ENCODE measurements around the gene BCAR3. TPM values are rescaled to one million over a fixed set of nuclear protein-coding genes. Genes with fewer than 3 reads are reported as not detected.

BCAR3 gene
- total RNA-seq, 5 donors from 2014 or later (not counting 1 experiment from before 2014, with no cell fraction given): 0.63 to 2.5 (median 1.4) TPM

DNA sequence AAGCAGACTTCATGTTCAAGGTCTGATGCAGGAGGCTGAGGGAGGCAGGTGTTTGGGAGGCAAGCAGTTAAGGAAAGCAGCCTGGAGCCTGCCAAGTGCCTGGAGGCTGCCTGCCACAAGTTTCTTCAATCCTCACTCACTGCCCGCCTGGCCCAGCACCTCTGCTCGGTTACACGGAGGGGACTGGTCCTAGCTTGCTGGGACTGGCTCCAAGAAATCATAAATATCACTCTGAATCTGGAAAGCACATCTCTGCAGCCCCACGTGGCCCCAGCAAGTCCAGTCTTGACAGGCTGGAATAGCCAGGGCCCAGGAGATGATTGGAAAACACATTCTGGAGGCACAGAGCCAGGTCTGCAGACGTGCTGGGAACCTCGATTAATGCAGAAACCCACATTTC is 83.9 kb downstream of the BCAR3 start:
- 62% methylated on average over 6 of the region's 6 CpGs for WGBS (ENCODE audit: insufficient coverage)
- Histone ChIP-seq H3K4me3 (ENCODE audit: control insufficient read depth in 1 of 2, extremely low read depth in 1 of 2, low read length in 1 of 2) (no peak overlapping the region), H3K27ac (ENCODE audit: low read length) (no peak overlapping the region), H3K9me3 (no peaks in the 10 kb centered on the region), H3K4me1 (ENCODE audit: control insufficient read depth in 1 of 2, extremely low read depth in 1 of 2, insufficient read depth in 2 of 2, low read length in 2 of 2) (no peaks in the 10 kb centered on the region), H3K27me3 (replicated peaks in 1 of 2; ENCODE audit: control insufficient read depth in 2 of 2, extremely low read depth in 1 of 2, insufficient read depth in 2 of 2, low read length in 1 of 2) (no peaks in the 10 kb centered on the region), H3K36me3 (ENCODE audit: control insufficient read depth in 2 of 2, extremely low read depth in 1 of 2, insufficient read depth in 1 of 2, low read length in 1 of 2) (no peaks in the 10 kb centered on the region)
- Mint-ChIP-seq H3K27ac (no peak overlapping the region), H3K4me1 (no peaks in the 10 kb centered on the region), H3K4me3 (no peak overlapping the region), H3K27me3 (no peaks in the 10 kb centered on the region), H3K36me3 (no peaks in the 10 kb centered on the region), H3K9me3 (no peaks in the 10 kb centered on the region)
- CTCF ChIA-PET: no interaction called here
- POLR2A ChIA-PET: no interaction called here
- ATAC-seq (replicated peaks in 1 of 4) (no peak), DNase-seq (no peak)

DNA sequence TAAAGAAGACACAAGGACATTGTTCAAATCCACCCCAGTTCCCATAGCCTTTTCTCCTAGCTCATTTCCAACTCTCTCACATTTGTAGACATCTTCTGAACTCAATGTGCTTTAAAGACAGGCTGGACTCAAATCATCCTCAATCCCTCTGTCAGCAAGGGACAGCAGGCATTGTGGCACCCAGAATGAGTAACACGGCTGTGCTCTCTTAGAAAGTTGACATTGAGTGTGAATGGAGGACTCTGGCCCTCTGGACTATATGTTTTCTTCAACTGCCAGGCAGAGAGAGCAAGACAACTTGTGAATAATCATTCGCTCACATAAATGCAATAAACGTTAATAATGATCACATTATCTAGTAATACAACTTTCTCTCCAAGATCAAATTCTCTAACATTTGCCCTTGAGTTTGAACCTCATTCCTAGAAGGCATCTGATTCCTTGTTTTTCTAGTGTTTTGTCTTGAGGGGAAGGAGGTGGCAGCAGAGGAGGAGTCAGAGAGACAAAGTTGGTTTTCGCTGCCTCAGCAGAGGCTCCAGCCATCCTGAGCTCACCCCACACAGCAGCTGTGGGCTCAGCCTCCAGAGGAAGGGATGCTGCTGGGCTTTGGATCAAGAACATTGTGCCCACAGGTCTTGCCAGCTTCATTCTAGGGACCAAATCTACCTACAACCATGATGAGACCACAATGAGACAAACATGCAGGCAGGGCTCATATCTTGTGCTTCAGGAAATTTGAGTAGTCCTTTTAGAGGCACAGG is 85.1 kb downstream of the BCAR3 start:
- Mint-ChIP-seq H3K4me3 (no peak overlapping the region), H3K27ac (no peak overlapping the region)

DNA sequence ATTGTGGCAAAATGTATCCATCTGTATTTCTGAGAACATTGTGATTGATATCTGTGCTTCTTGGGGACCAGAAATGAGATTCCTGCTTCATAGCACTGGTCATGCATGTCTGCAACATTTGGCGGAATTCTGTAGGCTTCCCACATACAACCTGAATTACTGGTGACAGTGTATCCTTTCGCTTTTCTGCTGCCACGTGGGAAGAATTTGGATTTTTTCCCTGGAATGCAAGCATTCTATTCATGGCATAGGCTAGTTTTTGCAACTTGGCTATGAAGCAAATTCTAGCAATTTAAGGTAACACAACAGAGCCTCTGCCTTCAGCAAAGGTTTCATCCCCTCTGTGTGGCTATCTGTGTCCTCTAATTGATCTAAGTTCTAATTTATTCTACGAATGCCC is 85.9 kb downstream of the BCAR3 start:
- ChIA-PET POLR2A (no interaction called here), CTCF (no interaction called here)
- Mint-ChIP-seq H3K27me3 (peaks cover 0 to 3% of the 10 kb centered on the region in 2 donors), H3K9me3 (no peaks in the 10 kb centered on the region), H3K36me3 (no peaks in the 10 kb centered on the region), H3K4me3 (no peak overlapping the region), H3K4me1 (peaks cover 11 to 12% (median 12%) of the 10 kb centered on the region in 3 donors), H3K27ac (no peak overlapping the region)
- Histone ChIP-seq H3K9me3 (no peaks in the 10 kb centered on the region), H3K36me3 (ENCODE audit: control insufficient read depth in 2 of 2, extremely low read depth in 1 of 2, insufficient read depth in 1 of 2, low read length in 1 of 2) (no peaks in the 10 kb centered on the region), H3K4me1 (ENCODE audit: control insufficient read depth in 1 of 2, extremely low read depth in 1 of 2, insufficient read depth in 2 of 2, low read length in 2 of 2) (peaks cover 2 to 11% of the 10 kb centered on the region in 2 experiments), H3K27ac (ENCODE audit: low read length) (no peak overlapping the region), H3K27me3 (replicated peaks in 1 of 2; ENCODE audit: control insufficient read depth in 2 of 2, extremely low read depth in 1 of 2, insufficient read depth in 2 of 2, low read length in 1 of 2) (peaks cover 0 to 3% of the 10 kb centered on the region in 2 experiments), H3K4me3 (ENCODE audit: control insufficient read depth in 1 of 2, extremely low read depth in 1 of 2, low read length in 1 of 2) (no peak overlapping the region)
- 80% methylated on average over 2 of the region's 4 CpGs for WGBS (ENCODE audit: insufficient coverage)
- DNase-seq (no peak), ATAC-seq (replicated peaks in 1 of 4) (no peak)

More for the DNA sequence above, 85.1 kb downstream of the BCAR3 start:
- H3K4me1 Mint-ChIP-seq: peaks cover 7 to 8% (median 8%) of the 10 kb centered on the region in 3 donors
- Histone ChIP-seq H3K9me3 (no peaks in the 10 kb centered on the region), H3K27ac (ENCODE audit: low read length) (no peak overlapping the region), H3K27me3 (replicated peaks in 1 of 2; ENCODE audit: control insufficient read depth in 2 of 2, extremely low read depth in 1 of 2, insufficient read depth in 2 of 2, low read length in 1 of 2) (peaks cover 0 to 3% of the 10 kb centered on the region in 2 experiments), H3K4me3 (ENCODE audit: control insufficient read depth in 1 of 2, extremely low read depth in 1 of 2, low read length in 1 of 2) (no peak overlapping the region), H3K36me3 (ENCODE audit: control insufficient read depth in 2 of 2, extremely low read depth in 1 of 2, insufficient read depth in 1 of 2, low read length in 1 of 2) (no peaks in the 10 kb centered on the region), H3K4me1 (ENCODE audit: control insufficient read depth in 1 of 2, extremely low read depth in 1 of 2, insufficient read depth in 2 of 2, low read length in 2 of 2) (peaks cover under 1 to 6% of the 10 kb centered on the region in 2 experiments)
- ATAC-seq (replicated peaks in 1 of 4) (no peak), DNase-seq (no peak)
- ChIA-PET POLR2A (no interaction called here), CTCF (no interaction called here)
- no peaks in the 10 kb centered on the region for H3K9me3 Mint-ChIP-seq
- H3K36me3 Mint-ChIP-seq: no peaks in the 10 kb centered on the region
- WGBS (ENCODE audit: insufficient coverage): no CpG with 5 or more reads among the region's 4 CpGs
- H3K27me3 Mint-ChIP-seq: peaks cover 0 to 3% of the 10 kb centered on the region in 2 donors

DNA sequence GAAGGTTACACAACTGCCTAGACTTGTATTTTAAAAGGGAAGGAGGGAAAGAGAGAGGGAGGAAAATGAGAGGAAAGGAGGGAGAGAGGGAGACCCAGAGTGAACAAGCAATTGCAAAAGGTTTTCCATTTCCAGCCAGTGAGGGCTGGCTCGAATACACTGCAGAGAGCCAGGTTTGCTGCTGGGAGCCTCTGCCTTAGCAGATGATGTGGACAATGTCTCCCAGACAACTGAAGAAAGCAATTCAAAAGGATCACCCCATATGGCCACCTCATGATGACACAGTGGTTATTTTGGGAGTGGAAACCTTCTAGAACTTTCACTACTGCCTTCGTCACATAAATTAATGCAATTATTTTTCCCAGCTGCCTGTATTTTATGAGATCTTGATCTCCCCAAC is 86.4 kb downstream of the BCAR3 start:
- Mint-ChIP-seq H3K9me3 (no peaks in the 10 kb centered on the region), H3K27ac (no peak overlapping the region), H3K36me3 (no peaks in the 10 kb centered on the region), H3K4me1 (peaks cover 13 to 17% (median 14%) of the 10 kb centered on the region in 3 donors), H3K4me3 (no peak overlapping the region), H3K27me3 (peaks cover 0 to 3% of the 10 kb centered on the region in 2 donors)
- Histone ChIP-seq H3K36me3 (ENCODE audit: control insufficient read depth in 2 of 2, extremely low read depth in 1 of 2, insufficient read depth in 1 of 2, low read length in 1 of 2) (no peaks in the 10 kb centered on the region), H3K4me1 (ENCODE audit: control insufficient read depth in 1 of 2, extremely low read depth in 1 of 2, insufficient read depth in 2 of 2, low read length in 2 of 2) (peaks cover 2 to 11% of the 10 kb centered on the region in 2 experiments), H3K9me3 (no peaks in the 10 kb centered on the region), H3K4me3 (ENCODE audit: control insufficient read depth in 1 of 2, extremely low read depth in 1 of 2, low read length in 1 of 2) (no peak overlapping the region), H3K27me3 (replicated peaks in 1 of 2; ENCODE audit: control insufficient read depth in 2 of 2, extremely low read depth in 1 of 2, insufficient read depth in 2 of 2, low read length in 1 of 2) (peaks cover 0 to 3% of the 10 kb centered on the region in 2 experiments), H3K27ac (ENCODE audit: low read length) (no peak overlapping the region)
- ATAC-seq (replicated peaks in 1 of 4) (no peak), DNase-seq (no peak)
- POLR2A ChIA-PET: interaction anchor here in 1 of 2 donors (0.6 kb wide), 1 partner anchor 490 kb away, joined by 4 read pairs; no protein-coding TSS in a partner anchor
- CTCF ChIA-PET: no interaction called here
- WGBS (ENCODE audit: insufficient coverage): no CpG with 5 or more reads among the region's 2 CpGs

DNA sequence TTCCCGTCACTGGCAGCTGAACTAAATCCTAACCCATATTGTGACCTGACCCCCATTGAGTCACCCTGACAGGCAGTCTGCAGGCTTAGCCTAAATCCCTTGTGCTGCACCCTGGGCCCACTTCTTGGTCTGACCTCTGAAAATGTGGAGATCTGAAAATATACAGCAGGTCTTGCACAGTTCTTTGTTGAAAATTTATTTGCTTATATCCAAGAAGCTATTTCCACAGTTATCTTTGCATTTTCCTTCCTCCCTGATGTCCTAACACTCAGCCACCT is 87.1 kb downstream of the BCAR3 start:
- Histone ChIP-seq H3K36me3 (ENCODE audit: control insufficient read depth in 2 of 2, extremely low read depth in 1 of 2, insufficient read depth in 1 of 2, low read length in 1 of 2) (no peaks in the 10 kb centered on the region), H3K27ac (ENCODE audit: low read length) (no peak overlapping the region), H3K9me3 (no peaks in the 10 kb centered on the region), H3K4me3 (ENCODE audit: control insufficient read depth in 1 of 2, extremely low read depth in 1 of 2, low read length in 1 of 2) (no peak overlapping the region), H3K27me3 (replicated peaks in 1 of 2; ENCODE audit: control insufficient read depth in 2 of 2, extremely low read depth in 1 of 2, insufficient read depth in 2 of 2, low read length in 1 of 2) (peaks cover 0 to 3% of the 10 kb centered on the region in 2 experiments), H3K4me1 (ENCODE audit: control insufficient read depth in 1 of 2, extremely low read depth in 1 of 2, insufficient read depth in 2 of 2, low read length in 2 of 2) (peaks cover 2 to 11% of the 10 kb centered on the region in 2 experiments)
- CTCF ChIA-PET: no interaction called here
- H3K27me3 Mint-ChIP-seq: peaks cover 0 to 3% of the 10 kb centered on the region in 2 donors
- no peak overlapping the region for H3K4me3 Mint-ChIP-seq
- peaks cover 13 to 19% (median 16%) of the 10 kb centered on the region in 3 donors for H3K4me1 Mint-ChIP-seq
- H3K27ac Mint-ChIP-seq: no peak overlapping the region
- DNase-seq (no peak), ATAC-seq (replicated peaks in 1 of 4) (no peak)
- H3K36me3 Mint-ChIP-seq: no peaks in the 10 kb centered on the region
- POLR2A ChIA-PET: no interaction called here
- H3K9me3 Mint-ChIP-seq: no peaks in the 10 kb centered on the region
- no CpG with 5 or more reads among the region's 1 CpG for WGBS (ENCODE audit: insufficient coverage)

DNA sequence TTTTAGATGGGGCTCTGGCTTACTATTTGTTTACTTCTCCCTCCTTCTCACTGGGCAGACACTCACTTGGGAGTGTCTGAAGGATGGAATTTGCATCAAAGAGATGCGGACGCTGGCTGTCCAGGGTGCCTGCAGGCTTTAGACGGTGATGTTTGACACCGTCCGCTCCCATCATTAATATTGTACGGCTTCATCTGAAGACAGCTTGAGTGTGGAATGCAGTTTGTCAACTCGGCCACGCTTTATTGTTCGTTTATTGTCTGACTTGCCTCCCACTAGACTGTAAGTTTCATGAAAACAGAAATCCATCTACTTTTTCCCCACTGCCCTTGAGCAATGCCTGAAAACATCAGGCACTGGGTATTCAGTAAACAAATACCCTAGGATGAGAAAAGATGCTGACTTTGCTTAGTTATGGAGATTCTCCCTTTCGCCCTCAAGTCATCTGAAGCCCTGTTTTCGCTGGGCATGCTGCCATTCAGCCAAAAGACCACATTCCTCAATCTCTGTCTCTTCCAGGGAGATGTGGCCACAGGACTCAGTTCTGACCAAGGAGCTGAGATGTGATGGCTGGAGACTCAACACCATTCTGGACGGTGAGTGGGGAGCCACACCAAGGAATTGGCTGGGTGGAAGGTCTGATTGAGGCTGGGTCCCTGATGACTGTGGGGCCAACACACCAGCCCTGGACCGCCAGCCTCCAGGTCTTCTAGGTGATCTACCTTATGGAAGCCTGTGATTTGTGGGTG is 87.6 kb downstream of the BCAR3 start:
- H3K36me3 Mint-ChIP-seq: no peaks in the 10 kb centered on the region
- no peaks in the 10 kb centered on the region for H3K9me3 Mint-ChIP-seq
- peaks cover 13 to 19% (median 16%) of the 10 kb centered on the region in 3 donors for H3K4me1 Mint-ChIP-seq
- H3K27me3 Mint-ChIP-seq: peaks cover 0 to 3% of the 10 kb centered on the region in 2 donors
- ATAC-seq (replicated peaks in 1 of 4) (no peak), DNase-seq (no peak)
- Histone ChIP-seq H3K27ac (ENCODE audit: low read length) (no peak overlapping the region), H3K36me3 (ENCODE audit: control insufficient read depth in 2 of 2, extremely low read depth in 1 of 2, insufficient read depth in 1 of 2, low read length in 1 of 2) (no peaks in the 10 kb centered on the region), H3K4me1 (ENCODE audit: control insufficient read depth in 1 of 2, extremely low read depth in 1 of 2, insufficient read depth in 2 of 2, low read length in 2 of 2) (peaks cover 2 to 11% of the 10 kb centered on the region in 2 experiments), H3K4me3 (ENCODE audit: control insufficient read depth in 1 of 2, extremely low read depth in 1 of 2, low read length in 1 of 2) (no peak overlapping the region), H3K27me3 (replicated peaks in 1 of 2; ENCODE audit: control insufficient read depth in 2 of 2, extremely low read depth in 1 of 2, insufficient read depth in 2 of 2, low read length in 1 of 2) (peaks cover 0 to 4% of the 10 kb centered on the region in 2 experiments), H3K9me3 (no peaks in the 10 kb centered on the region)
- ChIA-PET CTCF (no interaction called here), POLR2A (no interaction called here)
- H3K4me3 Mint-ChIP-seq: no peak overlapping the region
- H3K27ac Mint-ChIP-seq: no peak overlapping the region
- WGBS (ENCODE audit: insufficient coverage): 88% methylated on average over 9 of the region's 13 CpGs

All from T-cell (primary cell).